Duodenal mucosa (tissue), 2 donors: ENCODE measurements around the gene CBR3.

Source experiments
- H3K27ac ChIP-seq: one replicate; pipeline ENCODE4 v1.7.0; 2013; ENCODE audit warnings: low read depth, low read length
- H3K27me3 ChIP-seq, 2 donors: one replicate each; pipeline ENCODE4 v1.7.0; 2013; ENCODE audit warnings: low read length in 2 of 2, control low read depth in 1 of 2; ENCODE audit not compliant: insufficient read depth in 2 of 2, control insufficient read depth in 1 of 2
- H3K36me3 ChIP-seq, 2 donors: one replicate each; pipeline ENCODE4 v1.7.0; 2013; ENCODE audit warnings: low read length in 2 of 2, control low read depth in 1 of 2; ENCODE audit not compliant: insufficient read depth in 2 of 2, control insufficient read depth in 1 of 2
- H3K4me1 ChIP-seq, 2 donors: one replicate each; pipeline ENCODE4 v1.7.0; 2013; ENCODE audit warnings: low read length in 2 of 2, control low read depth in 1 of 2; ENCODE audit not compliant: insufficient read depth in 2 of 2, control insufficient read depth in 1 of 2
- H3K4me3 ChIP-seq, 2 donors: one replicate each; pipeline ENCODE4 v1.7.0; 2013; ENCODE audit warnings: low read length in 2 of 2, low read depth in 1 of 2
- H3K9ac ChIP-seq, 2 donors: one replicate each; pipeline ENCODE4 v1.7.0; 2013; ENCODE audit warnings: low read length in 2 of 2, low read depth in 1 of 2
- H3K9me3 ChIP-seq, 2 donors: one replicate each; pipeline ENCODE4 v1.7.0; 2013; ENCODE audit warnings: low read length in 2 of 2, control low read depth in 1 of 2; ENCODE audit not compliant: control insufficient read depth in 1 of 2

The CBR3 gene

DNA sequence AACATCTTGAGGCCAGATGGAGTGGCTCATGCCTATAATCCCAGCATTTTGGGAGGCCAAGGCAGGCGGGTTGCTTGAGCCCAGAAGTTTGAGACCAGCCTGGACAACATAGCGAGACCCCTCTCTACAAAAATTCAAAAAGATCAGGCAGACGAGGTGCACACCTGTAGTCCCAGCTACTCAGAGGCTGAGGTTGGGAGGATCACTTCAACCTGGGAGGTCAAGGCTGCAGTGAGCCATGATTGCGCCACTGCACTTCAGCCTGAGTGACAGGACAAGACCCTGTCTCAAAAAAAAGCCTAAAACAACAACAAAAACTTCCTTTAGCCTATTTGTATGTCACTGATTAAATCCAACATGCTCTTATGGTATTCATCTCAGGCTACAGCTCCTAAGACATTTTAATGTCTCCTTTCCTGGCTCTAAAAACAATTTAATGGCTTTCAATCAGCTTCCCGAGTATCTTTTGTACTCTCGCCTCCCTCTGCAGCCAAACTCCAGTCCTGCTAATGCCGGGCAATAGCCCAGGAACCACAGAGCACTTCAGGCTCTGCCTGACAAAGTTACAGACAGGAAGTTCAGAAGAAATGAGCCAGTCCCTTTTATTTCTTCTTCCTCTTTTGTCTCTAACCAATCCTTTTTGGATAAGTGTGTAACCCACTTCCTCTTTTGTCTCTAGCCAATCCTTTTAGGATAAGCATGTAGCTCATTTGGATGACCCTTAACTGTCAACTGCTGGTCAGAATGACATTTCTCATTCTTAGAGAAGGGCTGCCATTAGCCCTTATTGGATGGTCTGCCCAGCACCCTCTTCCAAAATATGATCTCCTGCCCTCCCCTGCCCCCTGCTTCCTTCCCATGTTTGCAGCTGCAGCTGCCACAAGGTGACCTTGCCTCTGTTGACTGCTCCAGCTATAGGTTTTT is 15.2 kb downstream of the CBR3 start:
- H3K36me3 ChIP-seq, result peaks cover 0 to 6% of the 10 kb centered on the region in 2 donors
- H3K4me1 ChIP-seq, result peaks cover 6 to 11% of the 10 kb centered on the region in 2 donors
- no peak overlapping the region for H3K9ac ChIP-seq
- H3K9me3 ChIP-seq, result no peaks in the 10 kb centered on the region
- no peak overlapping the region for H3K27ac ChIP-seq
- no peak overlapping the region for H3K4me3 ChIP-seq
- H3K27me3 ChIP-seq, result no peaks in the 10 kb centered on the region

DNA sequence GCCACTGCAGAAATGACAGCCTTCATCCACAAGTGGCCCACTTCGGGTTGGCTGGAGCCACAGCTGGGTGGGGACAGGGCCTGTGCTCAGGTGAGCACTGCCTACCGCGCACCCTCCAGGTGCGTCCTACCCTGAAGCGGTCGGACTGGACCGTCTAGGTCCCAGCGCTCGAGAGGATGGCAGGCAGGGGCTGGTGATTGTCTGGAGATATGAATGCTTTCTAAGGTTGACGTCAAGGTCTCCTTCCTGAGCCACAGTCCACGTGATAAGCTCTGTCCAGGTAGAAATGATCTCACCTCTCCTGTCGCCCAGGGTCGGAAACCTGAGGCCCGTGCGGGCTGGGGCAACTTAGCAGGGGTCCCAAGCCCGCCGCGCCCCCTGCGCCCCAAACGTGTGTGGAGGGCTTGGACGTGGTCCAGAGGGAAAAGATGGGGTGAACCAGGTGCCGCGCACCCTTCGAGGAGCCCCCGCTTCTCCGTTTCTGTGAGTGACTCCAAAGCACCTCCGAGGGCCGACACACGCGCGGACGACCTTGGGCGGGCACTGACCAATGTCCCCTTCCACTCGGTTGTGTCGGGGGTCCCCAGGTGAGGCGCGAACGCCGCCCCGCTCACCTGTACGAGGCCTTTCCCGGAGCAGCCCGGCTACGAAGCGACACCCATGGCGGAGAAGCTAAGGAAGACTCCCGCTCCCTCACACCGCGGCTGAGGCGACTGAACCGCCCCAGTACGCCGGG is 20.9 kb downstream of the CBR3 start:
- Histone ChIP-seq H3K9ac (peak overlapping the region; percentile 80 to 94), H3K36me3 (no peaks in the 10 kb centered on the region), H3K4me3 (peak overlapping the region; percentile 71 to 91), H3K27ac (peak overlapping the region; percentile 74), H3K9me3 (no peaks in the 10 kb centered on the region), H3K27me3 (no peaks in the 10 kb centered on the region), H3K4me1 (peaks cover 12 to 13% of the 10 kb centered on the region in 2 donors)

DNA sequence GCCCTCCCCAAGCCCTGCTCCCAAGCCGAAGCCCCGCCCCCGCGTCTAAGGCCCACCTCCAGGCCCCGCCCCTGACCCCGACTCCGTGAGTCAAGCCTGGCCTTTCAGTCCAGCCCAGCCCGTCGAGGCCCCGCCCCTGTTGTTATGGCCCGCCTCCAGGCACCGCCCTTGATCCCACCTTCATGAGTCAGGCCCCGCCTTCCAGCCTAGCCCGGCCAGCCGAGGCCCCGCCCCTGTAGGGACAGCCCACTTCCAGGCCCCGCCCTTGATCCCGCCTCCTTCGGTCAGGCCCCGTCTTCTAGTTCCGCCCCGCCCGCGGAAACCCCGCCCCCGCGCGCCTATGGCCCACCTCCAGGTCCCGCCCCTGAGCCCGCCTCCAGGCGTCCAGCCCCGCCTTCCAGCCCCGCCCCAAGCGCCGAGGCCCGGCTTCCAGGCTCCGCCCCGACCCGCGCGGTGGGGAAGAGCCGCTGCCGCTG is 21.5 kb downstream of the CBR3 start:
- Histone ChIP-seq H3K27me3 (no peaks in the 10 kb centered on the region), H3K36me3 (no peaks in the 10 kb centered on the region), H3K4me3 (peak overlapping the region; percentile 84 to 91), H3K4me1 (peaks cover 11 to 12% of the 10 kb centered on the region in 2 donors), H3K27ac (peak overlapping the region; percentile 74), H3K9ac (peak overlapping the region; percentile 77 to 80), H3K9me3 (no peaks in the 10 kb centered on the region)

DNA sequence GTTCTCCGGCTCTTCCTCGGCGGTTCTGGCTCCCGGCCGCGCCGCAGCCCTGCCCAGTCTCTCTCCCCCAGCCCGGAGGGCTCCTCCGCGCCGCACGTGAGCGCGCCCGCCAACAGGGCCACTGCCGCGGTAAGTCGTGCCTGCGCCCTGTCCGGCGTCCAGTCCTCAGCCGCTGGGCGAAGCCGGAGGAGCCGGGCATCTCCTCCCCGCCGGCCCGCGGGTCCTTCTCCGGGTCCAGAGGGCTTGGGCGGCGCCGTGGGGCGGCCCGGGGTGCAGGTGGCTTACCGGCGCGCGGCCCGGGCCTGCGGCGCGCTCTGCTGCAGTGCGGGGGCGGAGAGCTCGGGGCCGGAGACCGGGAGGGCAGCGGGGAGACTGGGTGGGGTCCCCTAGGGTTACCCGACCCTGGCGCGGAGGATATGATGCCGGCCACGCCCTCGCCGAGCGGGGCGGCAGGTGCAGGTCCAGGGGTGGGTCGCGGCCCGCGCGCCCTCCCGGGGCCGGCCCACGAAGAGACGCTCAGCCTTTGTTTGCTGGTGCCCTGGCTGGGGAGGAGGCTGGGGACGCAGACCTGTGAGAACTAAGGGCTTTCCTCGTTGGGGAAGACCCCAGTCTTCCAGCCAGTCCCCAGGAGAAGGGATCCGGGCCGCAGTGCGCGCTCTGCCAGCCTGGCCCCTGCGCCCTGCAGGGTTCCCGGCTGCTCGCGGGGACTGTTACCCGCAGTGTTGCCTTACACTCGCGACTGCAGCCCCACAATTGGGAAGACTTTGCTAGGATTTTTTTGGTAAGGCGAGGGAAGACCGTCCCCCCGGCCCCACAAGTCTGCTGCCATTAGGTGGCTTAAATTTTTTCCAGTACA is 22.2 kb downstream of the CBR3 start, which contains the start of gene DOP1B:
Gene DOP1B, plus strand, starts transcription at position 10 of the 856 bp plus-strand sequence. CDS start 7,910 bp downstream, outside the sequence.
- Histone ChIP-seq H3K27ac (peak within 1 kb of the TSS; percentile 84), H3K36me3 (no peaks in the 10 kb centered on the region), H3K9ac (peak within 1 kb of the TSS; percentile 80 to 94), H3K4me1 (peaks cover 11 to 12% of the 10 kb centered on the region in 2 donors), H3K27me3 (no peaks in the 10 kb centered on the region), H3K4me3 (peak within 1 kb of the TSS; percentile 84 to 91), H3K9me3 (no peaks in the 10 kb centered on the region)

DNA sequence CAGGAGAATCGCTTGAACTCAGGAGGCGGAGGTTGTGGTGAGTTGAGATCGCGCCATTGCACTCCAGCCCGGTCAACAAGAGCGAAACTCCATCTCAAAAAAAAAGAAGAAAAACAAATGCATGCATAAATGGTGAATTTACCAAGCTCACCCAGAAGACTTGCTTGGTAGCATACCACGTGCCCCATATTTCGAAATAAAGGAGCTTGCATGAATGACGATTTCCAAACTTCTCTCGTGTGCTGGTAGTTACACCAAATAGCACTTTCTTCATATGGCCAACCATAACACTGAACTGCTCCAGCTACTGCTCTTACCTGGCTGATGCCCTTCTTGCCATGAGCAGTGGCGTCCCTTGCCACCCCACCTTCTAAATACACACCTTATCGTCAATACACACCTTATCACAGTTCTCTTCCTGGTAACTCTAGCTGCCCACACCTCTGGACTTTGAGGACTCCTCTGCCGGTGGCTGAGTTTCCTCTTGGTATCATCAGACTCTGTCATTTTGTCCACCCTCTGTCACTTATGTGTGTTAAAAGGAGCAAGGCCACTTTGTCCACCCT is 24.6 kb downstream of the CBR3 start:
- Histone ChIP-seq H3K4me3 (no peak overlapping the region), H3K4me1 (peaks cover 20 to 23% of the 10 kb centered on the region in 2 donors), H3K27me3 (no peaks in the 10 kb centered on the region), H3K9me3 (no peaks in the 10 kb centered on the region), H3K27ac (no peak overlapping the region), H3K9ac (no peak overlapping the region), H3K36me3 (no peaks in the 10 kb centered on the region)

DNA sequence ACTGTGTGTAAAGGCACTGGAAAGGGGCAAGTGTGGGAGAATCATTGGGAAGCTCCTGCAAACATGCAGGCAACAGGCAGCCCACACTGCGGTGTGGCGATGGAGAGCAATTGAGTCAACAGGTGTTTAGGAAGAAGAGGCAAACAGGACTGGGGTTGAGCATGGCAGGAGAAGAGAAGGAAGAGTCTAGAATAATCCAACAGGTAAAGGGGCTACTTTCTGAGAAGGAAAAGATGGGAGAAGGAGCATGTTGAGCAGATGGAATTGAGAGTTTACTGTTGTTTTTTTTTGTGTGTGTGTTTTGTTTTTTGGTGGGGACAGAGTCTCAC is 25.9 kb downstream of the CBR3 start:
- no peak overlapping the region for H3K27ac ChIP-seq
- no peak overlapping the region for H3K4me3 ChIP-seq
- peaks cover 16 to 26% of the 10 kb centered on the region in 2 donors for H3K4me1 ChIP-seq
- H3K36me3 ChIP-seq, result peaks cover 0 to 7% of the 10 kb centered on the region in 2 donors
- H3K9ac ChIP-seq, result no peak overlapping the region
- H3K27me3 ChIP-seq, result no peaks in the 10 kb centered on the region
- H3K9me3 ChIP-seq, result no peaks in the 10 kb centered on the region

DNA sequence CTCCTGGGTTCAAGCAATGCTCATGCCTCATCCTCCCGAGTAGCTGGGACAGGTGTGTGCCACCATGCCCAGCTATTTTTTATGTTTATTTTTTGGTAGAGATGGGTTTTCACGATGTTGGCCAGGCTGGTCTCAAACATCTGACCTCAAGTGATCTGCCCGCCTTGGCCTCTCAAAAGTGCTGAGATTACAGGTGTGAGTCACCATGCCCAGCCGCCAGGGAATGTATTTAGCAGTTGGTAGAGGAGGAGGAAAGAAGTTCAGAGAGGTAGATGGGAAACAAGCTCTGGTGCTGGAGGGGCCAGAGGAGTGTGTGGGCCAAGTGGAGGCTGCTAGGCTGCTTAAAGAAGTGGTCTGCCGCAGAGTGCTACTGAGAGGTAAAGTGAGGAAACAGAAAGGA is 27.8 kb downstream of the CBR3 start:
- Histone ChIP-seq H3K27ac (no peak overlapping the region), H3K4me3 (no peak overlapping the region), H3K9ac (no peak overlapping the region), H3K9me3 (no peaks in the 10 kb centered on the region), H3K36me3 (peaks cover 6 to 12% of the 10 kb centered on the region in 2 donors), H3K27me3 (no peaks in the 10 kb centered on the region), H3K4me1 (peaks cover 12 to 26% of the 10 kb centered on the region in 2 donors)

DNA sequence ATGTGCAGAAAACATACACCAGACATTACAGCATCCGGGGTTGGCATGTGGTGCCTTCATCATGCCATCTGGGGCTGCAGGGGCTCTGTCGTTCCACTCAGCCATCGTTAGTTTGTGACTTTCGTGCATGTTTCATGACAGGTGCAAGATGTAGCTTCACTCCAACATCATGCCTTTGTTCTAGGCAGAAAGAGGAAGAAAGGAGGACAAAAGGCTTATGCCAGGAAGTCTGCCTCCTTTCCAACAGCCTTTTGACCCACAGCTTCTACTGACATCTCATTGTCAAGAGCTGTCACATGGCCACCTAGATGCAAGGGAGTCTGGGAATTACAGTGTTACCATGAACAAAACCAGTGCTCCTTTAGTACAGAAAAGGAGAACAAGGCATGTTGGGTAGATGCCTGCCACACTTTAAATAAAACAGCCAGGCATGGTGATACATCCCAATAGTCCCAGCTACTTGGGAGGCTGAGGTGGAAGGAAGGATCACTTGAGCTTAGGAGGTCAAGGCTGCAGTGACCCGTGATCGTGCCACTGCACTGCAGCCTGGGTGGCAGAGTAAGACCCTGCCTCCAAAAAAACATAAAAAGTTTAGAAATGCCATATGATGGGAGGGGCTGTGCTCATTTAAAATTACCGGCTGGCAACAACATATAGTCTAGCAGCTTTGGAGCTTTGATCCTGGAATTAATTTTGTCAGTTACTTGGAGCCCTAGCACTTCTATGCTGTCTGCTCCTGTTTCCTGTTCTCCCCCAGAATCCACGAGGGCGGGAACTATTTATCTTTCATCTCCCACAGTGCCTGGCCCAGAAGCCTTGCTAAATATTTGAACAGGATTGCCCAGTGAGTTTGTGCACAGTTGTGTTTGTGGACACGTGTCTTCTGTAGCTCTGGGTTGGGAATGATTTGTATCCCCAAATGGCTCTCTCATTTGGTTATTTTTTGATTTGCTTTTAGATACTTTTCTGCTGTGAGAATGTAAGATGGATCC is 29.2 kb downstream of the CBR3 start:
- Histone ChIP-seq H3K4me3 (no peak overlapping the region), H3K36me3 (peaks cover 6 to 19% of the 10 kb centered on the region in 2 donors), H3K9me3 (no peaks in the 10 kb centered on the region), H3K9ac (no peak overlapping the region), H3K27ac (no peak overlapping the region), H3K4me1 (peaks cover 11 to 21% of the 10 kb centered on the region in 2 donors), H3K27me3 (no peaks in the 10 kb centered on the region)
